GM20000 (cell line): ENCODE measurements around the gene UBA7.

Experiments used
- DNase-seq: peaks from one replicate; pipeline ENCODE4 v3.0.0; 2012; ENCODE audit warnings: low spot score
- TF ChIP-seq, protein P1 (sequence below): IDR thresholded peaks from 2 replicates; pipeline ENCODE4 v1.5.1; 2012; ENCODE audit warnings: mild to moderate bottlenecking, control low read depth; ENCODE audit errors: extremely low read depth, missing control alignments

The UBA7 gene, protein sequence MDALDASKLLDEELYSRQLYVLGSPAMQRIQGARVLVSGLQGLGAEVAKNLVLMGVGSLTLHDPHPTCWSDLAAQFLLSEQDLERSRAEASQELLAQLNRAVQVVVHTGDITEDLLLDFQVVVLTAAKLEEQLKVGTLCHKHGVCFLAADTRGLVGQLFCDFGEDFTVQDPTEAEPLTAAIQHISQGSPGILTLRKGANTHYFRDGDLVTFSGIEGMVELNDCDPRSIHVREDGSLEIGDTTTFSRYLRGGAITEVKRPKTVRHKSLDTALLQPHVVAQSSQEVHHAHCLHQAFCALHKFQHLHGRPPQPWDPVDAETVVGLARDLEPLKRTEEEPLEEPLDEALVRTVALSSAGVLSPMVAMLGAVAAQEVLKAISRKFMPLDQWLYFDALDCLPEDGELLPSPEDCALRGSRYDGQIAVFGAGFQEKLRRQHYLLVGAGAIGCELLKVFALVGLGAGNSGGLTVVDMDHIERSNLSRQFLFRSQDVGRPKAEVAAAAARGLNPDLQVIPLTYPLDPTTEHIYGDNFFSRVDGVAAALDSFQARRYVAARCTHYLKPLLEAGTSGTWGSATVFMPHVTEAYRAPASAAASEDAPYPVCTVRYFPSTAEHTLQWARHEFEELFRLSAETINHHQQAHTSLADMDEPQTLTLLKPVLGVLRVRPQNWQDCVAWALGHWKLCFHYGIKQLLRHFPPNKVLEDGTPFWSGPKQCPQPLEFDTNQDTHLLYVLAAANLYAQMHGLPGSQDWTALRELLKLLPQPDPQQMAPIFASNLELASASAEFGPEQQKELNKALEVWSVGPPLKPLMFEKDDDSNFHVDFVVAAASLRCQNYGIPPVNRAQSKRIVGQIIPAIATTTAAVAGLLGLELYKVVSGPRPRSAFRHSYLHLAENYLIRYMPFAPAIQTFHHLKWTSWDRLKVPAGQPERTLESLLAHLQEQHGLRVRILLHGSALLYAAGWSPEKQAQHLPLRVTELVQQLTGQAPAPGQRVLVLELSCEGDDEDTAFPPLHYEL

DNA sequence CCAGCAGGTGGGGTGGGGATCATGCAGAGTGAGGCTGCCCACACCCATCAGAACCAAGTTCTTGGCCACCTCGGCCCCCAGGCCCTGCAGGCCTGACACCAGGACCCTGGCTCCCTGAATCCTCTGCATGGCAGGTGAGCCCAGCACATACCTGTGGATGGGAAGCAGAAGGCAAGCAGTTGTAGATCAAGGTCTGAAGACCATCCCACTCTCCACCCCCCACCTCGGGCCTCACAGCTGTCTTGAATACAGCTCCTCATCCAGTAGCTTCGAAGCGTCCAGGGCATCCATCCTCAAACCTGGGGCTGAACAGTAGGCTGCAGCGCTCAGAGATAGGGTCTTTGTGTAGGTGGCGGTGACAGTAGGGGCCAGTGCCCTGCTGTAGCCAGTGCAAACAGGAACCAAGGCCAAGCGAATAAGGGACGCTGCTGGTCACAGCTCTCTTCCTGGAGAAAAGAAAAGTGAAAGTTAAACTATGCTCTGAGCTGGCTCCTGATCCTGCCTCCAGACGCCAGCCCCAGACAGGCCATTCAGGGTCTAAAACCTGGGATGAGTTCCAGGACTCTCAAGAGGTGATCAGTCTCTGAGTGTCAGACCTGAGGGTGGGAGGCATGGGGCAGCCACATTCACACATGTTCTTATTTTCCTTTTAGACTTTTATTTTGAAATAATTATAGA is at the start of gene UBA7:
TSS of gene UBA7 (minus strand) at position 457 of the 678 bp plus-strand sequence. CDS start at position 291, 166 bp downstream.
- peak; percentile 82 for DNase-seq
- TF ChIP-seq, protein P1, sequence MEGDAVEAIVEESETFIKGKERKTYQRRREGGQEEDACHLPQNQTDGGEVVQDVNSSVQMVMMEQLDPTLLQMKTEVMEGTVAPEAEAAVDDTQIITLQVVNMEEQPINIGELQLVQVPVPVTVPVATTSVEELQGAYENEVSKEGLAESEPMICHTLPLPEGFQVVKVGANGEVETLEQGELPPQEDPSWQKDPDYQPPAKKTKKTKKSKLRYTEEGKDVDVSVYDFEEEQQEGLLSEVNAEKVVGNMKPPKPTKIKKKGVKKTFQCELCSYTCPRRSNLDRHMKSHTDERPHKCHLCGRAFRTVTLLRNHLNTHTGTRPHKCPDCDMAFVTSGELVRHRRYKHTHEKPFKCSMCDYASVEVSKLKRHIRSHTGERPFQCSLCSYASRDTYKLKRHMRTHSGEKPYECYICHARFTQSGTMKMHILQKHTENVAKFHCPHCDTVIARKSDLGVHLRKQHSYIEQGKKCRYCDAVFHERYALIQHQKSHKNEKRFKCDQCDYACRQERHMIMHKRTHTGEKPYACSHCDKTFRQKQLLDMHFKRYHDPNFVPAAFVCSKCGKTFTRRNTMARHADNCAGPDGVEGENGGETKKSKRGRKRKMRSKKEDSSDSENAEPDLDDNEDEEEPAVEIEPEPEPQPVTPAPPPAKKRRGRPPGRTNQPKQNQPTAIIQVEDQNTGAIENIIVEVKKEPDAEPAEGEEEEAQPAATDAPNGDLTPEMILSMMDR = no peak

DNA sequence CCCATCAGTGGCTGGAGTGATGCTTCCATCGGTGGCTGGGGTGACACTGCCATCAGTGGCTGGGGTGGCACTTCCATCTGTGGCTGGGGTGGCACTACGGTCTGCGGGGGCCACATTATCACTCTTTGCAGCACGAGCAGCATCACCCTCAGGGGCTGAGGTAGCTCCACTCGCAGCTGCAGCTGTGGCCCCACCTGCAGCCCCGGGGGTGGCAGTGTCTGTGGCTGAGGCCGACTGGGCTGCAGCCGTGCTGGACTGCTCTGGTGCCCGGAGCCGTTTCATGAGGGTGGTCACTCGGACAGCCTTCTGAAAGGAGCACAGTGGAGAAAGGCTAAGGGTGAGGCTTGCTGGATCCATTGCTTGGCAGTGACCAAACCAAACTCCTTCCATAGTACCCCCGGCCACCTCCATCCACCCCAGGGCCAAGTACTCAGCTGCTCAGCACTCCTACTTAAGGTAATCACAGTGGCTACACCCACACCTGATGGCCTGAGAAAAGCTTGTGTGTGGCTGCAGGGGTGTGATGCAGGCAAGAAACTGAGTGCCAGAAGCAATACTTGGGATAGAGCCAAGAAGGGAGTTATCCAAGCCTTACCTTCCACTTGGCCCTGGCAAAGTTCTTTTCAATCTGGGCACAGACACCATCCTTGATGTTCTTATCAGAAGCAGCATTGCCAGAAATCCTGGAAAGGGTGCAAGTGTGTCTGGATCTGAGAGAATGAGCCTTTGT is 46.0 kb upstream of the UBA7 start:
- DNase-seq = no peak
- TF ChIP-seq, protein P1 = no peak

DNA sequence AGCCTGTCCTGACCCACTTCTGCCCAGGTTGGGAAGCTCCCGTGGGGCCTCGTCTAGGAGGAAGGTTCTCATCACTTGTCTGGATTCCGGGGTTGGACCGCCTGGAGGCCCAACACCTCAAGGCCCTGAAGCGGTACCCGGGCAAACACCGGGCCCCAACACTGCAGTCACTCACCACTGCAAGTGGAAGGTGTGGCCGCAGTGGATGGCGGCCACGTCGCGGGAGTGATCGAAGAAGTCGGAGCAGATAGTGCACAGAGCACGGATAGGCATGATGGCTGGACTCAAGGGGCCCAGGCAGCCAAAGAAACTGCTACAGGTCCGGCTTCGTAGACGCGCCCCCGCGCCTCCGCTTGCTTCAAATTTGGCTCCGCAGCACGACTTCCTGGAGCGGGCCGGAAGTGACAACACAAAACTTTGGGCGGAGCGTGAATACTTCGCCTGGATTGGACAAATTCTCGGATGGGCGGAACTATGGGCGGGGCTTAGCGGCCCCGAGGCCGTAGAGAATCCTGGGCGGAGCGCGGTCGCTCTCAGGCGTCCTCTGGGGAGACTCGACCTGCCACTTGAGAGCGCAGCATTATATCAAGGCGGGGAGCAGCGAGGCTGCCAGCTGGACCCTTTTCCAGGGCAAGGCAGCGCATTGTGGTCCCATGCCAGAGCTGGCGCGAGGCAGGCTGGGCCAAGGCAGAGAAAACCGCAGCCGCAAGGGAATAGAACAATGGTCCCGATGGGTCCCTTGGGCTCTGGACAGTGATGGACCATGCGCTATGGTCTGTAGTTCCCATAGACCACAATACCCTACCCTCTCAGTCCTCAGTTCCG is 42.6 kb upstream of the UBA7 start, which contains the start of gene TRAIP:
TSS of gene TRAIP (minus strand) at position 384 of the 825 bp plus-strand sequence. CDS start at position 273, 111 bp downstream.
- TF ChIP-seq, protein P1 = no peak
- DNase-seq = peak; percentile 98

DNA sequence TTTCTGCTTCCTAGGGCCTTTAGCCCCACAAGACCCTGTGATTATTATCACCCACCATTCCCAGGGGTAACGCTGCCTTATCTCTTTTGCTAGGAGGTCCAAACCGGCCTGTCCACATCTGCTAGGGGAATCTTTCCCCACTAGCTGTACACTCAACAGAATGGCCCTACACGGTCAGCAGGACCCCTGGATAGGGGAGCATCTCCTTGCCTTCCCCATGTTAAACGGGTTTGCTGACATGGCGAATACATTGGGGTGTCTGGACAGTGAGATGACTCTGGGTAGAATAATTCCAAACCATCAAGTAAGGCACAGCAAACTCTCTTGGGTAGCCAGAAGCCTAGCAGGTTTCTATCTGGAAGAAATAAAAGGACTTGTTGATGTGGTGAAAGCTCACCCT is 41.9 kb upstream of the UBA7 start:
- TF ChIP-seq, protein P1 = no peak
- DNase-seq = no peak

DNA sequence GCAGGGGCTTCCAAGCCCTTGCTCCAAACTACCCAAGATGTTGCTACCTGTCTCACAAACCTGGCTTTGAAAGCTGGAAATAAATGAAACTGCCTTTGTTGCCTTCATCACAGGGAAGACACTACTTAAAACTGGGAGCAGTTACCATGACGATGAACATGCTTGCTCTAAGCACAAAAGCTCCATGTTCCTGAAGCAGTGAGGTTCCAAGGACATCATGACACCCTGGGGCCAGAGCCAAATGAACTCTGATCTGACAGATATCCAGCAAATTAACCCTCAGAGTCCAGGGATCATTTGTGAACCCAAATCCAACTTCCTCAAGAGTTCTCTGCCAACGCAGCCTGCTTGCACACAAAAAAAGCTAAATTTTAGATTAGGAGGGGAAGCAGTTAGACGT is 31.9 kb upstream of the UBA7 start:
- TF ChIP-seq, protein P1 = no peak
- DNase-seq = no peak
